Measurements from ENCODE around the gene SLC26A6. TPM values are rescaled to one million over a fixed set of nuclear protein-coding genes. Genes with fewer than 3 reads are reported as not detected.

SLC26A6 gene
- total RNA-seq, 2 donors from 2014 or later, result 18.4 to 30.0 TPM

DNA sequence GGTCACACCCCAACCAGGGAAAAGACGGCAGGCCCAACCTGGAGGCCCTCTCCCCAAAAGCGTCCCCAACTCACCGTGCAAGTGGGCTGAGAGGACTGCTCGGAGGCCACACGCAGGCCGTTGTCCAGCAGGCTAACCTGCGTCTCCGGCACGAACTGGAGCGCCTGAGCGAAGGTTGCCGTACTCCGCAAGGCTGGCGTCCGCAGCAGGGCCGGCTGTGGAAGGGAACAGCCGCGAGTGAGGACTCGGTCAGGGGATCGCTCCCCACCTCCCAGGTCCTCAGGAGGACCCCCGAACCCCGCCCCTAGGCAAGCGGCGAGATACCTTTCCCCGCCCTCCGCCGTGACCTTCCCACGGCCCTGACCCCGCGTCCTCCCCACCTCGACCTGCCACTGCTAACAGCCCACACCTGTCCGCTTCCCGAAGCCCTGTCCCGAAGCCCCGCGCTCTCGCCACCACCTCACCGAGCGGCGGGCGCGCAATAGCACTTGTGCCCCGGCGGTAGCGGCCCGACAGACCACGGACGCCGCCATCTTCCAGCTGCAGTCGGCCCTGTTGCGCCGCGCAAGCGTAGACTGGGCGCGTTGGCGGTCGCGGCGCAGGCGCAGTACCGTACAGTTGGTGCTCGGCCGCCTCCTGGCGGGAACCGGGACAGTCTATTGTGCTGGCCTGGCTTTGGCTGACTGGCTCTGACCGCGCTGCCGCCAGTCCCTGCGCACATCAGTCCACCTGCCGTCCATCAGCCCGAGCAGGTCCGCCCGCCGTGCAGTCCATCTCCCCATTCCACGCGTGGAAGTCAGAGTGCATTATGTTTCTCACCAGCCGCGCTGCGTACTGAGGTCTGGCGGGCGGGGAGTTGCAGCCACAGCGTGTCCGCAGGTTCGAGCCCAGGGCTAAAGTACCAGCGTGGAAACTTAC, 25.9 kb downstream of the SLC26A6 start, which contains the start of gene UQCRC1:
Gene UQCRC1 (minus strand): TSS at position 559 of the 918 bp plus-strand sequence. CDS start 26 bp downstream, at position 533.
- Histone ChIP-seq H3K36me3 (peaks cover 5 to 8% of the 10 kb centered on the region in 2 donors), H3K9me3 (no peaks in the 10 kb centered on the region), H3K27me3 (replicated peaks; ENCODE audit: insufficient read depth) (no peaks in the 10 kb centered on the region), H3K4me1 (replicated peaks) (no peaks in the 10 kb centered on the region), H3K27ac (peak within 1 kb of the TSS; percentile 84 to 88), H3K4me3 (peak within 1 kb of the TSS; percentile 88 to 91)
- intact Hi-C loops (cut with DNase I), result loop anchor here (2.0 to 10.0 kb wide), 2 partner anchors 51 to 155 kb away; no protein-coding TSS in a partner anchor
- WGBS, result 2% methylated on average over 84 of the region's 86 CpGs
- peak; percentile 98 for TF ChIP-seq POLR2AphosphoS5 (IDR thresholded peaks at IDR 0.05)
- TF ChIP-seq, protein P1, sequence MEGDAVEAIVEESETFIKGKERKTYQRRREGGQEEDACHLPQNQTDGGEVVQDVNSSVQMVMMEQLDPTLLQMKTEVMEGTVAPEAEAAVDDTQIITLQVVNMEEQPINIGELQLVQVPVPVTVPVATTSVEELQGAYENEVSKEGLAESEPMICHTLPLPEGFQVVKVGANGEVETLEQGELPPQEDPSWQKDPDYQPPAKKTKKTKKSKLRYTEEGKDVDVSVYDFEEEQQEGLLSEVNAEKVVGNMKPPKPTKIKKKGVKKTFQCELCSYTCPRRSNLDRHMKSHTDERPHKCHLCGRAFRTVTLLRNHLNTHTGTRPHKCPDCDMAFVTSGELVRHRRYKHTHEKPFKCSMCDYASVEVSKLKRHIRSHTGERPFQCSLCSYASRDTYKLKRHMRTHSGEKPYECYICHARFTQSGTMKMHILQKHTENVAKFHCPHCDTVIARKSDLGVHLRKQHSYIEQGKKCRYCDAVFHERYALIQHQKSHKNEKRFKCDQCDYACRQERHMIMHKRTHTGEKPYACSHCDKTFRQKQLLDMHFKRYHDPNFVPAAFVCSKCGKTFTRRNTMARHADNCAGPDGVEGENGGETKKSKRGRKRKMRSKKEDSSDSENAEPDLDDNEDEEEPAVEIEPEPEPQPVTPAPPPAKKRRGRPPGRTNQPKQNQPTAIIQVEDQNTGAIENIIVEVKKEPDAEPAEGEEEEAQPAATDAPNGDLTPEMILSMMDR (IDR thresholded peaks at IDR 0.05), result peak; percentile 47 to 96 (median 88)
- TF ChIP-seq POLR2A (IDR thresholded peaks at IDR 0.05), result peak; percentile 90
- peak; percentile 89 for DNase-seq (ENCODE audit: low spot score)

DNA sequence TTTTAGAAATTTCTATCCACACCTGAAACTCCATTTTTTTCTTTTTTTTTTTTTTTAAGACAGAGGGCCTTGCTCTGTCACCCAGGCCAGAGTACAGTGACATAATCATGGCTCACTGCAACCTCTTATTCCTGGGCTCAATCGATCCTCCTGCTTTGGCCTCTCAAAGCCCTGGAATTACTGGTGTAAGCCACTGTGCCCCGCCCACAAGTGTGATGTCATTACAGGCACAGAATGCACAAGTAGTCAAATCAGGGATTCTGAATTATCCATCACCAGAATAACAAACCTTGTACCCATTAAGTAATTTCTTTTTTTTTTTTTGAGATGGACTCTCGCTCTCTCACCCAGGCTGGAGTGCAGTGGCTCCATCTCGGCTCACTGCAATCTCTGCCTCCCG, 27.7 kb downstream of the SLC26A6 start:
- intact Hi-C loops (cut with DNase I), result no loop called here
- 94% methylated on average over 5 of the region's 5 CpGs for WGBS
- no peak overlapping the region for H3K4me3 ChIP-seq
- TF ChIP-seq POLR2A (IDR thresholded peaks at IDR 0.05) (no peak), POLR2AphosphoS5 (IDR thresholded peaks at IDR 0.05) (no peak)
- TF ChIP-seq, protein P1 (IDR thresholded peaks at IDR 0.05), result no peak
- DNase-seq (ENCODE audit: low spot score), result no peak
- H3K27me3 ChIP-seq (replicated peaks; ENCODE audit: insufficient read depth), result no peaks in the 10 kb centered on the region
- no peaks in the 10 kb centered on the region for H3K9me3 ChIP-seq
- H3K4me1 ChIP-seq (replicated peaks), result no peaks in the 10 kb centered on the region
- no peak overlapping the region for H3K27ac ChIP-seq
- peaks cover 18 to 24% of the 10 kb centered on the region in 2 donors for H3K36me3 ChIP-seq

DNA sequence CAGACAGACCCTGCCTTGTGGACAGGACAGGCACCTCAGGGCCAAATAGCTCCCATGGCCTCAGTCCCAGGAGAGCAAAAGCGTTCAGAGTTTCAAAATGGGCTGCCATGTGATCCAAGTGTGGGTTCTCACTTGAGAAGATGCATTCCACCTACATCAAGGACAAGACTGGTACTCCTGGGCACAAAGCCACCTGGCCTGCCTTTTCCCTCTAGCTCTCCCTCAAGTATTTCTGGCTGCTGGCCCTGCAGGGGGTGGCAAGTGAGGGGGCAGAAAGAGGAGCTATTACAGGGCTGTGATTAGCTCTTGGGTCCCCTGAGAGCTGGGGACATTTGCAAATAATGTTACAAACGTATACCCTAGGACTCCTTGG, 33.7 kb downstream of the SLC26A6 start:
- WGBS, result 47% methylated on average over 2 of the region's 2 CpGs
- no peaks in the 10 kb centered on the region for H3K9me3 ChIP-seq
- DNase-seq (ENCODE audit: low spot score), result peak; percentile 15
- H3K4me1 ChIP-seq (replicated peaks), result peaks cover 19% of the 10 kb centered on the region
- H3K4me3 ChIP-seq, result no peak overlapping the region
- TF ChIP-seq POLR2A (IDR thresholded peaks at IDR 0.05) (no peak), POLR2AphosphoS5 (IDR thresholded peaks at IDR 0.05) (no peak)
- TF ChIP-seq, protein P1 (IDR thresholded peaks at IDR 0.05), result no peak
- no peaks in the 10 kb centered on the region for H3K27me3 ChIP-seq (replicated peaks; ENCODE audit: insufficient read depth)
- H3K27ac ChIP-seq, result peak overlapping the region in 1 of 2 donors; percentile 79
- peaks cover 18 to 40% of the 10 kb centered on the region in 2 donors for H3K36me3 ChIP-seq
- intact Hi-C loops (cut with DNase I), result no loop called here

DNA sequence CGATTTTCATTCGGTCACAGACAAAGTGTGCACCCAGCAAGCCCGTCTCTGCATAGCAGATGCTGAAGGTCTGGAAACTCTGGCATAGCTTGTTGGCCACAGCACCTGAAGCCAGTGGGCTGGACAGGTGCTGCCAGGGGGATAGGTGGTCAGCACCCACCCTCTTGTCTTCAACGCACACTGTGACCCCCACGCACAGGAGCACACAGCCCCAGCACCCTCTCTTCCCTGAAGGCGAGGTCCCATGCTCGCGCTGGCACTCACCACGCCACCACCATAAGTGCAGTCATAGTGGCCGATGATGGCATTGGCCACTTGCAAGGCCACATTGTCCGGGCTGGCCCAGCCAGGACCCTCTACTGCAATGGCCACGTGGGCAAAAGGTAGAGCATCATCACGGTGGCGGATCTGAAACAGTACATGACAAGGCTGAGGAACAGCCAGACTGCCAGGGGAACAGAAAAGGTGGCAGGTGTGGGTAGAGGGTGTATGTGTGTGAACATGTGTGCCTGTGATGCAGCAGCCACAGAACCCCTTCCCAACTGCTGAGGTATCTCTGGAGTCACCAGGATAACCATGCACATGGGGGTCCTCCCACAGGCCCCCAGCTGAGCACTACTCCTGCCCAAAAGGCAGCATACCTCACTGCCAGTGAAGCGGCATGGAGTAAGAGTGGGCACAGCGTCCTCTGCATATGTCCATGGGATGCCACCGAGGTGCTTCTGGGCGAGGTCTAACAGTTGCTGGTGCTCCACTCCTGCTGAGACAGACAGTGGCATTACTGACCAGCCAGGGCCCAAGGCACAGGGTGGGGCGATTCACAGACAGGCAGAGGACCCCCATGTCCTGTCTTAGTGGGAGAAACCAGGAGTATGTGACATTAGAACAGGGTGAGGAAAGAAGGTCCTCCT, 34.3 kb downstream of the SLC26A6 start:
- no peak for TF ChIP-seq POLR2A (IDR thresholded peaks at IDR 0.05)
- TF ChIP-seq, protein P1 (IDR thresholded peaks at IDR 0.05), result no peak
- TF ChIP-seq POLR2AphosphoS5 (IDR thresholded peaks at IDR 0.05), result no peak
- DNase-seq (ENCODE audit: low spot score), result no peak

More for the DNA sequence above, 34.3 kb downstream of the SLC26A6 start:
- H3K27me3 ChIP-seq (replicated peaks; ENCODE audit: insufficient read depth), result no peaks in the 10 kb centered on the region
- 92% methylated on average over 19 of the region's 19 CpGs for WGBS
- H3K4me3 ChIP-seq, result no peak overlapping the region
- H3K36me3 ChIP-seq, result peaks cover 18 to 40% of the 10 kb centered on the region in 2 donors
- H3K27ac ChIP-seq, result peak overlapping the region; percentile 79 to 84
- H3K9me3 ChIP-seq, result no peaks in the 10 kb centered on the region
- intact Hi-C loops (cut with DNase I), result no loop called here
- peaks cover 19% of the 10 kb centered on the region for H3K4me1 ChIP-seq (replicated peaks)
